Activated CD8-positive, alpha-beta T cell treated with anti-CD3 and anti-CD28 coated beads for 36 hours (primary cell): ENCODE measurements around the gene HOXB9. TPM values are rescaled to one million over a fixed set of nuclear protein-coding genes. Genes with fewer than 3 reads are reported as not detected.

ENCODE experiments used
- ATAC-seq: fragments of 200-7000 bp; cut with Tn5 transposase; one replicate; pipeline ENCODE4 v1.10.0; 2021; ENCODE audit warnings: mild to moderate bottlenecking, moderate library complexity
- CTCF ChIA-PET: fragments of 350-600 bp; sonication (Branson Sonifier 250); formaldehyde crosslinking; loops from one replicate; lab custom pipeline; 2021; ENCODE audit warnings: antibody characterized with exemption; lab: Charles Lee
- POLR2A ChIA-PET: fragments of 350-600 bp; sonication (Branson Sonifier 250); formaldehyde crosslinking; loops from one replicate; lab custom pipeline; 2021; ENCODE audit warnings: antibody characterized with exemption; lab: Charles Lee
- DNase-seq: peaks from one replicate; pipeline ENCODE4 v3.0.0-alpha.2; 2020
- H3K27ac Mint-ChIP-seq: one replicate; pipeline ENCODE4 v1.8.0; 2021; ENCODE audit warnings: mild to moderate bottlenecking, mixed read lengths
- H3K27me3 Mint-ChIP-seq: one replicate; pipeline ENCODE4 v1.8.0; 2021; ENCODE audit warnings: mixed read lengths
- H3K36me3 Mint-ChIP-seq: one replicate; pipeline ENCODE4 v1.8.0; 2021; ENCODE audit warnings: low read depth, mixed read lengths
- H3K4me1 Mint-ChIP-seq: one replicate; pipeline ENCODE4 v1.8.0; 2021; ENCODE audit warnings: low read depth, mixed read lengths
- H3K4me3 Mint-ChIP-seq: one replicate; pipeline ENCODE4 v1.8.0; 2021; ENCODE audit warnings: mild to moderate bottlenecking, moderate library complexity, mixed read lengths
- H3K9me3 Mint-ChIP-seq: one replicate; pipeline ENCODE4 v1.8.0; 2021; ENCODE audit warnings: mixed read lengths
- CTCF ChIP-seq: fragments of 200-600 bp; IDR thresholded peaks from one replicate; pipeline ENCODE4 v1.8.0; 2022; ENCODE audit warnings: antibody characterized with exemption, mild to moderate bottlenecking
- intact Hi-C: fragments of 100-400 bp; cut with micrococcal nuclease; formaldehyde crosslinking; loops from one replicate; pipeline ENCODE4 v1.10.0; 2022
- total RNA-seq, 2 experiments: library from RNA; stranded (reverse); gene quantifications; one replicate each; pipeline ENCODE4 v1.2.3, GENCODE V29; 2021

Gene HOXB9
- total RNA-seq, 2 experiments from 2014 or later = 6.9 to 7.0 TPM

- Mint-ChIP-seq H3K4me1 (peaks cover 27% of the 10 kb centered on the region), H3K9me3 (no peaks in the 10 kb centered on the region), H3K27ac (no peak overlapping the region), H3K4me3 (peak overlapping the region; percentile 89), H3K27me3 (peaks cover 89% of the 10 kb centered on the region), H3K36me3 (no peaks in the 10 kb centered on the region)
- POLR2A ChIA-PET = interaction anchor here (0.8 to 1.3 kb wide), 4 partner anchors 37 to 355 kb away, joined by 3 to 4 read pairs (median 3); no protein-coding TSS in a partner anchor
- no peak for TF ChIP-seq CTCF
- DNase-seq (peak; percentile 73), ATAC-seq (peak; percentile 32)
- CTCF ChIA-PET = interaction anchor here (1.2 to 2.9 kb wide), 11 partner anchors 9 to 507 kb away, joined by 3 to 17 read pairs (median 6); no protein-coding TSS in a partner anchor
- intact Hi-C loops = no loop called here
Observed at GRCh38 chr17:48586355-48587258, 39.6 kb downstream of the HOXB9 start.

GRCh38 chr17:48584223-48584741 is 41.9 kb downstream of the HOXB9 start:
- no peak for ATAC-seq
- Mint-ChIP-seq H3K36me3 (no peaks in the 10 kb centered on the region), H3K4me1 (peaks cover 35% of the 10 kb centered on the region), H3K27ac (no peak overlapping the region), H3K9me3 (no peaks in the 10 kb centered on the region), H3K4me3 (no peak overlapping the region), H3K27me3 (peaks cover 91% of the 10 kb centered on the region)
- ChIA-PET POLR2A (no interaction called here), CTCF (interaction anchor here (0.7 kb wide), 2 partner anchors 114 to 321 kb away, joined by 3 to 4 read pairs; no protein-coding TSS in a partner anchor)
- intact Hi-C loops = no loop called here
- no peak for DNase-seq
- no peak for TF ChIP-seq CTCF

- no peak for TF ChIP-seq CTCF
- intact Hi-C loops = no loop called here
- no peak for ATAC-seq
- no peak overlapping the region for H3K27ac Mint-ChIP-seq
- no peak overlapping the region for H3K4me3 Mint-ChIP-seq
- ChIA-PET POLR2A (interaction anchor here (1.7 kb wide), 1 partner anchor 92 kb away, joined by 5 read pairs; no protein-coding TSS in a partner anchor), CTCF (interaction anchor here (0.7 to 1.1 kb wide), 4 partner anchors 82 to 321 kb away, joined by 3 to 4 read pairs (median 4); no protein-coding TSS in a partner anchor)
- peaks cover 93% of the 10 kb centered on the region for H3K27me3 Mint-ChIP-seq
- DNase-seq = no peak
- H3K36me3 Mint-ChIP-seq = no peaks in the 10 kb centered on the region
- H3K4me1 Mint-ChIP-seq = peaks cover 39% of the 10 kb centered on the region
- H3K9me3 Mint-ChIP-seq = no peaks in the 10 kb centered on the region
Observed at GRCh38 chr17:48583708-48584222, 42.4 kb downstream of the HOXB9 start.

GRCh38 chr17:48582750-48583069 is 43.4 kb downstream of the HOXB9 start:
- POLR2A ChIA-PET = interaction anchor here (0.6 to 1.7 kb wide), 3 partner anchors 27 to 244 kb away, joined by 3 to 5 read pairs (median 3); no protein-coding TSS in a partner anchor
- Mint-ChIP-seq H3K27ac (no peak overlapping the region), H3K9me3 (no peaks in the 10 kb centered on the region), H3K4me1 (peaks cover 40% of the 10 kb centered on the region), H3K27me3 (peaks cover 84% of the 10 kb centered on the region), H3K36me3 (no peaks in the 10 kb centered on the region), H3K4me3 (peak overlapping the region; percentile 57)
- no peak for ATAC-seq
- intact Hi-C loops = no loop called here
- no peak for TF ChIP-seq CTCF
- CTCF ChIA-PET = interaction anchor here (0.6 to 1.1 kb wide), 6 partner anchors 8 to 557 kb away, joined by 3 to 4 read pairs (median 3); no protein-coding TSS in a partner anchor
- no peak for DNase-seq
